BLaER1 (cell line): ENCODE measurements around the gene CBLB.

ENCODE experiments used
- H3K27ac ChIP-seq: shearing (Covaris generic); formaldehyde crosslinking; 2 replicates; pipeline ENCODE4 v1.8.1; 2022
- H3K27me3 ChIP-seq: shearing (Covaris generic); formaldehyde crosslinking; 2 replicates; pipeline ENCODE4 v1.8.1; 2022
- H3K36me3 ChIP-seq: shearing (Covaris generic); formaldehyde crosslinking; 2 replicates; pipeline ENCODE4 v1.8.1; 2022
- H3K4me1 ChIP-seq: shearing (Covaris generic); formaldehyde crosslinking; 2 replicates; pipeline ENCODE4 v1.8.1; 2022
- H3K4me2 ChIP-seq: shearing (Covaris generic); formaldehyde crosslinking; 2 replicates; pipeline ENCODE4 v1.8.1; 2022
- H3K4me3 ChIP-seq: shearing (Covaris generic); formaldehyde crosslinking; 2 replicates; pipeline ENCODE4 v1.8.1; 2022
- H3K9ac ChIP-seq: shearing (Covaris generic); formaldehyde crosslinking; 2 replicates; pipeline ENCODE4 v1.8.1; 2022
- H3K9me3 ChIP-seq: shearing (Covaris generic); formaldehyde crosslinking; 2 replicates; pipeline ENCODE4 v1.8.1; 2022
- H4K20me1 ChIP-seq: shearing (Covaris generic); formaldehyde crosslinking; 2 replicates; pipeline ENCODE4 v1.8.1; 2022
- Cebpa-rat ChIP-seq: shearing (Covaris generic); IDR thresholded peaks from 2 replicates; pipeline ENCODE4 v1.8.1; 2022

The CBLB gene

GRCh38 chr3:105868742-105869530 lies at the start of gene CBLB:
CBLB (minus strand) TSS chr3:105869012; CDS start chr3:105867577, 1,435 bp downstream.
- Histone ChIP-seq H3K27ac (peak within 1 kb of the TSS; percentile 81), H3K4me3 (peak within 1 kb of the TSS; percentile 96), H3K4me2 (peak within 1 kb of the TSS; percentile 84), H3K9me3 (no peaks in the 10 kb centered on the region), H4K20me1 (no peaks in the 10 kb centered on the region), H3K36me3 (peaks cover 7% of the 10 kb centered on the region), H3K27me3 (no peaks in the 10 kb centered on the region), H3K4me1 (peaks cover 42% of the 10 kb centered on the region), H3K9ac (peak within 1 kb of the TSS; percentile 91)
- no peak for TF ChIP-seq Cebpa-rat

DNA sequence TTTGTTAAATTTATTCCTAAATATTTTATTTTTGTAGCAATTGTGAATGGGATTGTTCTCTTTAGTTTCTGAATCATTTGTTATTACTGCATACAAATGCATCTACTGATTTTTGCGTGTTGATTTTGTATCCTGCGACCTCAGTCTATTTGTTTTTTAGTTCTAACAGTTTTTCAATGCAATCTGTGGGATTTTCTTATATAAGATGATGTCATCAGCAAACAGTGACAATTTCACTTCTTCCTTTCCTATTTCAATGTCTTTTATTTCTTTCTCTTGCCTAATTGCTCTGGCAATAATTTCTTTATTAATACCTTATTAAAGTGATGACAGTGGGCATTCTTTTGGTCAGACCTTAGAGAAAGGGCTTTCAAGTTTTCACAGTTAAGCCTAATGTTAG lies 48.0 kb upstream of the CBLB start:
- Histone ChIP-seq H3K9me3 (peaks cover 3% of the 10 kb centered on the region; the same call in 1 of the 2 replicates), H3K27ac (no peak overlapping the region), H4K20me1 (no peaks in the 10 kb centered on the region), H3K36me3 (no peaks in the 10 kb centered on the region), H3K4me1 (no peaks in the 10 kb centered on the region), H3K4me2 (no peak overlapping the region), H3K27me3 (no peaks in the 10 kb centered on the region), H3K4me3 (no peak overlapping the region), H3K9ac (no peak overlapping the region)
- no peak for TF ChIP-seq Cebpa-rat

DNA sequence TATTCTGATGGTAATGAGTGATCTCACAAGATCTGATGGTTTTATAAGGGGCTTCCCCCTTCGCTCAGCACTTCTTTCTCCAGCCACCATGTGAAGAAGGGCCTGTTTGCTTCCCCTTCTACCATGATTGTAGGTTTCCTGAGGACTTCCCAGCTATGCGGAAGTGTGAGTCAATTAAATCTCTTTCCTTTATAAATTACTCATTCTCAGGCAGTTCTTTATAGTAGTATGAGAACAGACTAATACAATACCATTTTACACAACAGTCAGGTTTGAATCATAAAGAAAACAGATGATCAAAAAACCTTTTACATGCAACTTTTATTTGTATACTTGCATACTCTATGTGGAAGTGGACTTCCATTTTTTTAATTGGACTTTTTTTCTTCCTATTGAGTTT lies 46.7 kb upstream of the CBLB start:
- no peak overlapping the region for H3K4me2 ChIP-seq
- H3K9me3 ChIP-seq, result peaks cover 3% of the 10 kb centered on the region; the same call in 1 of the 2 replicates
- no peaks in the 10 kb centered on the region for H4K20me1 ChIP-seq
- no peak overlapping the region for H3K27ac ChIP-seq
- TF ChIP-seq Cebpa-rat, result no peak
- H3K9ac ChIP-seq, result no peak overlapping the region
- H3K36me3 ChIP-seq, result no peaks in the 10 kb centered on the region
- H3K27me3 ChIP-seq, result no peaks in the 10 kb centered on the region
- no peaks in the 10 kb centered on the region for H3K4me1 ChIP-seq
- H3K4me3 ChIP-seq, result no peak overlapping the region

DNA sequence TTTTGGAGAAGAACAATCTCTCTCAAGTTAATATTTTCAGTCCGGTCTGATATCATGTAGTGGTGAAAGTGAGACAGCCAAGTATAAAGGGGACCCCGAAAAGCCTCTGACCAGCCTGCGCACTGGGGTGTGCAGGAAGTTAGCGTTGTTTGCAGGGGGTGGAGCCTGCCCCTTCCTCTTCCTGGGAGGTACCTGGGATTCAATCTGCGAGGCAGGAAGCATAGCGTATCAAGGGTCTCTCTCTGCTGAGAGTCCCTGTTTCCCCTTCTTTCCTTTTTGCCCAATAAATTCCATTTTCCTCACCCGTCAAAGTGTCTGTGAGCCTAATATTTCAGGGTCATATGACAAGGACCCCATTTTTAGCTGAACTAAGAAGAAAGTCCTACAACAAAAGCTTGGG lies 44.8 kb upstream of the CBLB start:
- H3K27me3 ChIP-seq, result no peaks in the 10 kb centered on the region
- no peak overlapping the region for H3K27ac ChIP-seq
- H3K9me3 ChIP-seq, result peaks cover 3% of the 10 kb centered on the region; the same call in 1 of the 2 replicates
- no peaks in the 10 kb centered on the region for H4K20me1 ChIP-seq
- H3K4me3 ChIP-seq, result no peak overlapping the region
- no peak for TF ChIP-seq Cebpa-rat
- H3K4me1 ChIP-seq, result no peaks in the 10 kb centered on the region
- no peak overlapping the region for H3K9ac ChIP-seq
- H3K4me2 ChIP-seq, result no peak overlapping the region
- H3K36me3 ChIP-seq, result no peaks in the 10 kb centered on the region

DNA sequence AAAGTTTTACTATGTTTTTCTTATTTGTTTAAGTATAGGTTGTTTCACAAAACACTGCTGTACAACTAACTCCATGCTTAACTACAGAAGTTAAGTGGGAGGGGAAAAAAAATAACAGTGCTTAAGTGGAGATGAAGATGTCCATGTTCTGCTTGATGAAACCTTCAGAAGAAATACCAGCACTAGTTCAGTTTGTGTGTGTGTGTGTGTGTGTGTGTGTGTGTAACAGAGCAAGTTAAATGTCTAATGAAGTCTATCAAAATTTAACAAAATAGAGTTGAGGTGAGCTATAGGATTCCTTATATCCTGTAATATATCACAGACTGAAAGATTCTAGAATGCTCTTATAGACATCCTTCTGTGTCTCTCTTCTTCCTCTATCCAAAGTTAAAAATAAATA lies 44.1 kb upstream of the CBLB start:
- Histone ChIP-seq H3K27me3 (no peaks in the 10 kb centered on the region), H3K4me3 (no peak overlapping the region), H3K4me1 (peaks cover 1% of the 10 kb centered on the region; the same call in 1 of the 2 replicates), H3K9me3 (peaks cover 3% of the 10 kb centered on the region; the same call in 1 of the 2 replicates), H3K36me3 (no peaks in the 10 kb centered on the region), H3K9ac (no peak overlapping the region), H4K20me1 (no peaks in the 10 kb centered on the region), H3K27ac (no peak overlapping the region), H3K4me2 (no peak overlapping the region)
- TF ChIP-seq Cebpa-rat, result no peak

DNA sequence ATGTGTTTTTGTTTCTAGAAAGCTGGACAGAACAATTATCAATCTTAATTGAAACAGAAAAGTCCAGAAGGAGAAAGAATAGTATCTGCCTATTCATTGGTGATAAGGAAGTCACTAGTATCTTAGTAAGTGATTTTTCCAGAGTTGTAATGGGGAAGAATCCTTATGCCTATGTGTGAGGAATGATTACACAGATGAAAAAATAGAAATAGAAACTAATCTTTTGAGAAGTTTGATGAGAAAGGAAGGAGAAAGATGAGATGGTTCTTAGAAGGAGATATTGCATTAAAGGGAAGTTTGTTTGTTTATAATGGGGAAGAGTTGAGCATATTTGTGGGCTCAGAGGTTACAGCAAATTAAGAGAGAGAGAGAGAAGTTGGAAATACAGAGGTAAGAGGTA lies 42.7 kb upstream of the CBLB start:
- H3K36me3 ChIP-seq, result no peaks in the 10 kb centered on the region
- peaks cover 5% of the 10 kb centered on the region; the same call in 1 of the 2 replicates for H3K4me1 ChIP-seq
- H3K4me2 ChIP-seq, result no peak overlapping the region
- no peaks in the 10 kb centered on the region for H4K20me1 ChIP-seq
- H3K27me3 ChIP-seq, result no peaks in the 10 kb centered on the region
- H3K9ac ChIP-seq, result no peak overlapping the region
- H3K27ac ChIP-seq, result no peak overlapping the region
- TF ChIP-seq Cebpa-rat, result no peak
- peaks cover 3% of the 10 kb centered on the region; the same call in 1 of the 2 replicates for H3K9me3 ChIP-seq
- H3K4me3 ChIP-seq, result no peak overlapping the region

- no peak overlapping the region for H3K9ac ChIP-seq
- H4K20me1 ChIP-seq, result no peaks in the 10 kb centered on the region
- H3K4me3 ChIP-seq, result no peak overlapping the region
- H3K27me3 ChIP-seq, result no peaks in the 10 kb centered on the region
- H3K4me1 ChIP-seq, result peaks cover 5% of the 10 kb centered on the region; the same call in 1 of the 2 replicates
- no peak overlapping the region for H3K27ac ChIP-seq
- peak overlapping the region; percentile 17; the same call in 1 of the 2 replicates for H3K4me2 ChIP-seq
- no peaks in the 10 kb centered on the region for H3K36me3 ChIP-seq
- H3K9me3 ChIP-seq, result no peaks in the 10 kb centered on the region
- TF ChIP-seq Cebpa-rat, result no peak
Observed at GRCh38 chr3:105907777-105908176, 39.0 kb upstream of the CBLB start.

- no peak overlapping the region for H3K9ac ChIP-seq
Observed at GRCh38 chr3:105906836-105907235, 38.0 kb upstream of the CBLB start.

DNA sequence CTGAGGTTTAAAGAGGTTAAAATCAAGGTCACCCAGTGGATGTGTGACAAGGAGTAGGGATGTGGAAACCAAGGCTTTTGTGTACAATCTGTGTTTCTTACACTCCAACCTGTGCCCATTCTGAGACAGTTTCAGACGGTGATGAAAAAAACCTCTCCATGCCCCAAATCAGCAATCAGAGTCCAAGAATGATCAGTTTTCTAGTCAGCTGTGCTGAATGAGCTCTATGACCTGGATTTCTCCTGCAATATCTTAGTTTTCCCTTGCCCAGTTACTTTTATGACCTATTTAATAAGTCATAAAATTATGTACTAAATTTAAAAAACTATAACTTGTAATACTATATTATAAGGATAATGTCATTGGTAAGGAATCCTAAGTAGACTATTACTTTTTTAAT lies 37.5 kb upstream of the CBLB start:
- Histone ChIP-seq H3K4me2 (no peak overlapping the region), H3K9ac (no peak overlapping the region), H4K20me1 (no peaks in the 10 kb centered on the region), H3K27me3 (no peaks in the 10 kb centered on the region), H3K9me3 (no peaks in the 10 kb centered on the region), H3K4me3 (no peak overlapping the region), H3K36me3 (no peaks in the 10 kb centered on the region), H3K27ac (no peak overlapping the region), H3K4me1 (peaks cover 5% of the 10 kb centered on the region; the same call in 1 of the 2 replicates)
- no peak for TF ChIP-seq Cebpa-rat

More at GRCh38 chr3:105906836-105907235, 38.0 kb upstream of the CBLB start:
- no peak overlapping the region for H3K27ac ChIP-seq
- peaks cover 5% of the 10 kb centered on the region; the same call in 1 of the 2 replicates for H3K4me1 ChIP-seq
- no peaks in the 10 kb centered on the region for H3K27me3 ChIP-seq
- H3K9me3 ChIP-seq, result no peaks in the 10 kb centered on the region
- no peaks in the 10 kb centered on the region for H4K20me1 ChIP-seq
- no peaks in the 10 kb centered on the region for H3K36me3 ChIP-seq
- no peak overlapping the region for H3K4me3 ChIP-seq
- no peak for TF ChIP-seq Cebpa-rat
- no peak overlapping the region for H3K4me2 ChIP-seq

DNA sequence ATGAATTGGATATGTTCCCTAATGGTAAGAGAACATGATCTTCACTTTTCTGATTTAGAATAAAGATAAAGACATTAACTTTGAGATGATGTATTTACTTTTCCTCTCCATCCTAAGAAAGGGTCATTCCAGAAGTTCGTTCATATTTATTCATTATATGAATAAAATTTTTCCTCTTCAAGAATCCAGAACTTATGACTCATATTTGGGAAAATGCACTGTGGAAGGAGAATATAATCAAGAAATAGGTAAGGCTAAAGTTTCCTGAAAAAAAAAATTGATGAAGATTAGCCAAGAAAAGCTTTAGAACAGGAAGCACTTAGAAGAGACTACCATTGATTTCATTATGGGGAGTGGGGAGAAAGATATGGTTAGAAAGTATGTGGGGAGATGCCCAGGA lies 36.5 kb upstream of the CBLB start:
- Histone ChIP-seq H3K27me3 (no peaks in the 10 kb centered on the region), H3K36me3 (no peaks in the 10 kb centered on the region), H3K9me3 (no peaks in the 10 kb centered on the region), H3K4me3 (no peak overlapping the region), H4K20me1 (no peaks in the 10 kb centered on the region), H3K4me1 (peaks cover 5% of the 10 kb centered on the region; the same call in 1 of the 2 replicates), H3K27ac (no peak overlapping the region), H3K4me2 (no peak overlapping the region), H3K9ac (no peak overlapping the region)
- no peak for TF ChIP-seq Cebpa-rat
